Esophagus squamous epithelium (tissue), 4 donors: Measurements from ENCODE around the gene SMIM35.

Source experiments
- POLR2A ChIP-seq, 4 donors: fragments of 450-650 bp; IDR thresholded peaks; one replicate each; pipeline ENCODE4 v1.6.1; 2017; ENCODE audit warnings: antibody characterized with exemption in 4 of 4, mild to moderate bottlenecking in 4 of 4, moderate library complexity in 3 of 4
- TF ChIP-seq, protein P1 (sequence below), 6 experiments: fragments of 450-650 bp in 4 of 6; fragments of 200-600 bp in 2 of 6; sonication (generic) in 2 of 6; IDR thresholded peaks; one replicate each; pipeline ENCODE4 v1.5.1; 2016 to 2019; ENCODE audit warnings: antibody characterized with exemption in 6 of 6, mild to moderate bottlenecking in 4 of 6, moderate library complexity in 4 of 6

DNA sequence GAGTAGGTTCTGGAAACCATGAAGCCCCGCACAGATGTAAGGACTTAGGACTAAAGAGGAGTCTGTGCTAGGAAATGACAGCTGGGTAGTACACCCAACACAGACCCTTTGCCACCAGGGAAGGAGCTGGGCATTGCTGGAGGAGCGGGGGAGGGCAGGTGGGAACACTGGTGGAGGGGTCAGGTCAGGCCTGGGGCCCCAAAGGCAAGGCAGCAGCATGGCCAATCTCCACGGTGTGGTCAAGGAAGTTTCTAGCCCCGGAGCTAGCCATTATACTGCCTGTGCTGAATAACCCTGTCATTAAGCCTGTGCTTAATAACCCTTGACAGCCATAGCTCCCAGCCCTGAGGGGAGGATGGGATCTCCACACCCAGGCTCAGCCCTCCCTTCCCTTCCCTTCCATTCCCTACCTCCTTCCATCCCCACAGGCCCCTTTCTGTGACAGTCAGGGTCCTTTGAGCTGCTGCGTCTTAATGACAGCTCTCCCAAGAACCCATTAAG, 7.8 kb downstream of the SMIM35 start:
- TF ChIP-seq, protein P1, sequence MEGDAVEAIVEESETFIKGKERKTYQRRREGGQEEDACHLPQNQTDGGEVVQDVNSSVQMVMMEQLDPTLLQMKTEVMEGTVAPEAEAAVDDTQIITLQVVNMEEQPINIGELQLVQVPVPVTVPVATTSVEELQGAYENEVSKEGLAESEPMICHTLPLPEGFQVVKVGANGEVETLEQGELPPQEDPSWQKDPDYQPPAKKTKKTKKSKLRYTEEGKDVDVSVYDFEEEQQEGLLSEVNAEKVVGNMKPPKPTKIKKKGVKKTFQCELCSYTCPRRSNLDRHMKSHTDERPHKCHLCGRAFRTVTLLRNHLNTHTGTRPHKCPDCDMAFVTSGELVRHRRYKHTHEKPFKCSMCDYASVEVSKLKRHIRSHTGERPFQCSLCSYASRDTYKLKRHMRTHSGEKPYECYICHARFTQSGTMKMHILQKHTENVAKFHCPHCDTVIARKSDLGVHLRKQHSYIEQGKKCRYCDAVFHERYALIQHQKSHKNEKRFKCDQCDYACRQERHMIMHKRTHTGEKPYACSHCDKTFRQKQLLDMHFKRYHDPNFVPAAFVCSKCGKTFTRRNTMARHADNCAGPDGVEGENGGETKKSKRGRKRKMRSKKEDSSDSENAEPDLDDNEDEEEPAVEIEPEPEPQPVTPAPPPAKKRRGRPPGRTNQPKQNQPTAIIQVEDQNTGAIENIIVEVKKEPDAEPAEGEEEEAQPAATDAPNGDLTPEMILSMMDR (IDR thresholded peaks at IDR 0.05), result no peak
- TF ChIP-seq POLR2A (IDR thresholded peaks at IDR 0.05), result no peak
